Colonic mucosa (tissue), 4 donors: ENCODE results near the gene ABCG2. TPM values are rescaled to one million over a fixed set of nuclear protein-coding genes. Genes with fewer than 3 reads are reported as not detected.

Source experiments
- DNase-seq: peaks from one replicate; pipeline ENCODE4 v3.0.0-alpha.2; 2020
- H3K27ac ChIP-seq: fragments of 200-600 bp; one replicate; pipeline ENCODE4 v1.8.0; 2021
- H3K27me3 ChIP-seq: fragments of 200-600 bp; one replicate; pipeline ENCODE4 v1.8.0; 2021
- H3K36me3 ChIP-seq: fragments of 200-600 bp; one replicate; pipeline ENCODE4 v1.8.0; 2021
- H3K4me1 ChIP-seq: fragments of 200-600 bp; one replicate; pipeline ENCODE4 v1.8.0; 2021; ENCODE audit warnings: mild to moderate bottlenecking
- H3K4me3 ChIP-seq: fragments of 200-600 bp; one replicate; pipeline ENCODE4 v1.8.0; 2021
- H3K9ac ChIP-seq, 2 donors: one replicate each; pipeline ENCODE4 v1.7.0; 2013; ENCODE audit warnings: control low read depth in 2 of 2, low read depth in 2 of 2, low read length in 2 of 2
- H3K9me3 ChIP-seq: fragments of 200-600 bp; one replicate; pipeline ENCODE4 v1.8.0; 2021
- intact Hi-C: fragments of 100-400 bp; cut with DNase I; formaldehyde crosslinking; loops from one replicate; pipeline ENCODE4 v1.14.1; 2022
- total RNA-seq, 2 donors: library from RNA; stranded (reverse); fragmentation: NEBNext Ultra II Directional in 1 of 2; extraction: Animal tissue kit (Norgen Biotek cat#: 25700) in 1 of 2; gene quantifications; one replicate each; pipeline ENCODE4 v1.2.1, GENCODE V29; 2021
- TF ChIP-seq, protein P1 (sequence below): fragments of 200-600 bp; IDR thresholded peaks from one replicate; pipeline ENCODE4 v1.8.0; 2022; ENCODE audit warnings: antibody characterized with exemption, mild to moderate bottlenecking
- donor health status: healthy.
- donor health status: DM: no; HTN: no; CAD: no.
- donor health status: DM: no; HTN: no; CAD: no.

ABCG2 gene
- total RNA-seq, 2 donors from 2014 or later = 7.5 to 18.8 TPM

DNA sequence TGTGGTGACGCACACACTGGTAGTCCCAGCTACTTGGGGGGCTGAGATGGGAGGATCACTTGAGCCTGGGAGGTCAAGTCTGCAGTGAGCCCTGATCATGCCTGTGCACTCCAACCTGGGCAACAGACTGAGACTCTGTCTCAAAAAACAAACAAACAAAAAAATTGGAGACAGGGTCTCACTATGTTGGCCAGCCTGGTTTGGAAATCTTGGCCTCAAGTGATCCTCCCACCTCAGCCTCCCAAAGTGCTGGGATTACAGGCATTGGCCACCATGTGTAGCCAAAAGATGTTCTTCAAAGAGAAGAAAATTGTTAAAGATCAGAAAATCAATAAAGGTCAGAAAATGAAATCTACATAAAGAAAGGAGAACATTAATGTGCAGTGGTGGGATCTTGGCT, 41.7 kb upstream of the ABCG2 start:
- Histone ChIP-seq H3K36me3 (no peaks in the 10 kb centered on the region), H3K27ac (no peak overlapping the region), H3K4me3 (no peak overlapping the region), H3K4me1 (peaks cover 5% of the 10 kb centered on the region), H3K9ac (no peak overlapping the region), H3K27me3 (no peaks in the 10 kb centered on the region), H3K9me3 (no peaks in the 10 kb centered on the region)
- TF ChIP-seq, protein P1, sequence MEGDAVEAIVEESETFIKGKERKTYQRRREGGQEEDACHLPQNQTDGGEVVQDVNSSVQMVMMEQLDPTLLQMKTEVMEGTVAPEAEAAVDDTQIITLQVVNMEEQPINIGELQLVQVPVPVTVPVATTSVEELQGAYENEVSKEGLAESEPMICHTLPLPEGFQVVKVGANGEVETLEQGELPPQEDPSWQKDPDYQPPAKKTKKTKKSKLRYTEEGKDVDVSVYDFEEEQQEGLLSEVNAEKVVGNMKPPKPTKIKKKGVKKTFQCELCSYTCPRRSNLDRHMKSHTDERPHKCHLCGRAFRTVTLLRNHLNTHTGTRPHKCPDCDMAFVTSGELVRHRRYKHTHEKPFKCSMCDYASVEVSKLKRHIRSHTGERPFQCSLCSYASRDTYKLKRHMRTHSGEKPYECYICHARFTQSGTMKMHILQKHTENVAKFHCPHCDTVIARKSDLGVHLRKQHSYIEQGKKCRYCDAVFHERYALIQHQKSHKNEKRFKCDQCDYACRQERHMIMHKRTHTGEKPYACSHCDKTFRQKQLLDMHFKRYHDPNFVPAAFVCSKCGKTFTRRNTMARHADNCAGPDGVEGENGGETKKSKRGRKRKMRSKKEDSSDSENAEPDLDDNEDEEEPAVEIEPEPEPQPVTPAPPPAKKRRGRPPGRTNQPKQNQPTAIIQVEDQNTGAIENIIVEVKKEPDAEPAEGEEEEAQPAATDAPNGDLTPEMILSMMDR = no peak
- no peak for DNase-seq
- intact Hi-C loops = no loop called here

DNA sequence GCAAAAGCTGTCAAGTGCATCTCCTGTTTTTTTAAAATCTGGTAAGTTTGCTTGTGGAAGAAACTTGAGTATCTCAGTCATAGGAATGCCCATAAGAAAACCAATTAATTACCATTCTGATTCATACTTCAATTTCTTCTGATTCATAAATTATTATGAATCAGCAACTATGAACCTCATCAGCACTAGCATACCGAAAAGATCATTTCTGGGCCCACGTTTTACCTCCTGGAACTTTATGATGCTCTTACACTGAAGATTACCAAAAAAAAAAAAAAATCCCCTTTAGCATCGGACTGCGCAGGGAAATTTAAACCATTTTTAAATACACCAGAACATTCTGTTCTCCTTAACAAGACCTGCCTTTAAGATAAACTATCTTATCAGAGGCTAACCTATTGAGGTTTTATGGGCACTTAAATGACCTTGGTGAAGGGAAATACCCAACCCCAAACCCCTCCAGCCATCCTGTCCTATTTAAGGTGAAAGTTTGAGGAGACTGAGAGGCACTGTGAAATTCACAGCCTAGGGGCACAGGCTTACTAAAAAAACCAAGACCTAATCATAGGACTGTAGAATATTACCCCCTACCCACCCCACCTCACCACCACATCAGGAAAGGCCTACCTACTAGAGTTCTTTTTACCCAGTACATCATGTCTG, 38.2 kb upstream of the ABCG2 start:
- Histone ChIP-seq H3K4me1 (peaks cover 5% of the 10 kb centered on the region), H3K27ac (peak overlapping the region; percentile 58), H3K9me3 (no peaks in the 10 kb centered on the region), H3K36me3 (no peaks in the 10 kb centered on the region), H3K27me3 (no peaks in the 10 kb centered on the region), H3K9ac (no peak overlapping the region), H3K4me3 (no peak overlapping the region)
- intact Hi-C loops = no loop called here
- TF ChIP-seq, protein P1 = no peak
- no peak for DNase-seq

DNA sequence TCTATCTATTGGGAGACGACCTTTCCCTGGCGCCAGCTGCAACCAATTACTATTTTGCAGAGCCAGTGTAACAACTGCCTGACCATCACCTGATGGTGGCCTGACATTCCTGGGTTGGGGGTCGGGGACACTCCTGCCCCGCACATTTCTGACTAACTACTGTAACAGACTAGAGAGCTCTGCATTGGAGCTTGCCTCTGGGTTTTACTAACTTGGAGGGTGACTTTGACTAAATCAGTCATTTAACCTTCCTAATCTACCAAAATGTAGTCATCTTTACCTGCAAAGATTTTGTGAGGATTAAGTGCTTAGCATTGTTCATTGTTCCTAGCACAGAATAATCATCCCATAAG, 37.5 kb upstream of the ABCG2 start:
- H3K9ac ChIP-seq = peak overlapping the region in 1 of 2 donors; percentile 38
- peak overlapping the region; percentile 58 for H3K27ac ChIP-seq
- H3K4me3 ChIP-seq = no peak overlapping the region
- DNase-seq = no peak
- H3K4me1 ChIP-seq = peaks cover 5% of the 10 kb centered on the region
- H3K36me3 ChIP-seq = no peaks in the 10 kb centered on the region
- intact Hi-C loops = no loop called here
- no peaks in the 10 kb centered on the region for H3K9me3 ChIP-seq
- TF ChIP-seq, protein P1 = no peak
- H3K27me3 ChIP-seq = no peaks in the 10 kb centered on the region

DNA sequence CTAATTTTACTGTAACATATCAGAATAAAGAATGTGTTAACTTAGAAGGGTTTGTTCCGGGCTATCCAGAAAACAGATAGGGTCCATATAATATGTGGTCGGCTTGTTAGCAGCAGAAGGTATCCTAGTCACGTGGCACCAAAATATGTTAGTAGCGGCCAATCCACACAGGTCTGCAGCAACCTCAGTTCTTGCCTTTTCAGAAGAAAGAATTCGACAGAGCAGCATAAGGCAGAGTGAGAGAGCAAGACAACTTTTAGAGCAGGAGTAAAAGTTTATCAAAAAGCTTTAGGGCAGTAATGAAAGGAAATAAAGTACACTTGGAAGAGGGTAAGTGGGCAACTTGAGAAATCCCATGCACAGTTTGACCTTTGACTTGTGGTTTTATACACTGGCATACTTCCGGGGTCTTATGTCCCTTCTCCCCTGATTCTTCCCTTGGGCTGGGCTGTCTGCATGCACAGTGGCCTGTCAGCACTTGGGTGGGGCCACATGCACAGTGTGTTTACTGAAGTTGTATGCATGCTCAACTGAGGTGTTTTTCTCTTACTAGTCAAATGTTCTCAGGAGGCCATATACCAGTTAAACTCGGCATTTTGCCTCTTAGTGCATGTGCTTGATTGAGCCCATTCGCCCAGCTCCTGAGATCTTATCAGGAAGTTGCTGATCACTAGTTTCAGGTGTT, 37.0 kb upstream of the ABCG2 start:
- Histone ChIP-seq H3K4me3 (no peak overlapping the region), H3K9me3 (no peaks in the 10 kb centered on the region), H3K9ac (peak overlapping the region in 1 of 2 donors; percentile 38), H3K27ac (peak overlapping the region; percentile 58), H3K27me3 (no peaks in the 10 kb centered on the region), H3K36me3 (no peaks in the 10 kb centered on the region), H3K4me1 (peaks cover 5% of the 10 kb centered on the region)
- TF ChIP-seq, protein P1 = no peak
- intact Hi-C loops = no loop called here
- peak; percentile 72 for DNase-seq

DNA sequence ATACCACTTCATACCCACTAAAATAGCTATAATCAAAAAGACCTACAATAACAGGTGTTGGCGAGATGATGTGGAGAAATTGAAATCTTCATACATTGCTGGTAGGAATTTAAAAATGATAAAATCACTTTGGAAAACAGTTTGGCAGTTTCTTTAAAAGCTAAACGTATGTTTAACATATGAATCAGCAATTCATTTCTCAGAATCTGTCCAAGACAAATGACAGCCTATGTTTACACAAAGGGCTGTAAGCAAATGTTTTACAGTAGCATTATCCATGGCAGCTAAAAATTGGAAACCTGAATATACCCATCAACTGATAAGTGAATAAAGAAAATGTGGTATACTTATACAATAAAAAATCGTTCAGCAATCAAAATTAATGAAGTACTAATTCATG, 33.0 kb upstream of the ABCG2 start:
- DNase-seq = no peak
- H3K9me3 ChIP-seq = no peaks in the 10 kb centered on the region
- H3K27ac ChIP-seq = no peak overlapping the region
- H3K27me3 ChIP-seq = no peaks in the 10 kb centered on the region
- no peaks in the 10 kb centered on the region for H3K36me3 ChIP-seq
- intact Hi-C loops = no loop called here
- TF ChIP-seq, protein P1 = no peak
- H3K4me3 ChIP-seq = no peak overlapping the region
- no peak overlapping the region for H3K9ac ChIP-seq
- peaks cover 4% of the 10 kb centered on the region for H3K4me1 ChIP-seq
